Dermis microvascular lymphatic vessel endothelial cell (primary cell): Measurements from ENCODE around the gene MSS51. TPM values are rescaled to one million over a fixed set of nuclear protein-coding genes. Genes with fewer than 3 reads are reported as not detected.

Experiments
- total RNA-seq: library from RNA; depleted of rRNA; stranded (reverse); fragments of >200 nt; gene quantifications from 2 replicates; pipeline ENCODE4 v1.2.1, GENCODE V29; 2014

MSS51 gene
- total RNA-seq, 1 donor from 2014 or later: 0.39 TPM

Other genes with a start within 250 kb of the MSS51 start
- gene DNAJC9, start 186.3 kb downstream of the MSS51 start, total RNA-seq: 19.1 and 30.8 TPM in 2 replicates
- 60.8 and 62.6 TPM in 2 replicates for gene MRPS16, start 180.9 kb downstream of the MSS51 start, total RNA-seq
- 0.13 and 0.26 TPM in 2 replicates for gene CFAP70, start 74.7 kb downstream of the MSS51 start, total RNA-seq
- 89.6 and 101 TPM in 2 replicates for gene ANXA7, start 19.5 kb downstream of the MSS51 start, total RNA-seq
- 7.2 and 11.4 TPM in 2 replicates for gene PPP3CB, start 62.5 kb upstream of the MSS51 start, total RNA-seq
- gene USP54, start 157.8 kb upstream of the MSS51 start, total RNA-seq: 5.2 and 5.8 TPM in 2 replicates
- not detected in 2 replicates for gene MYOZ1, start 207.9 kb upstream of the MSS51 start, total RNA-seq
- not detected in 2 replicates for gene SYNPO2L, start 222.5 kb upstream of the MSS51 start, total RNA-seq